ENCODE data around the gene ANAPC15.

Gene ANAPC15

DNA sequence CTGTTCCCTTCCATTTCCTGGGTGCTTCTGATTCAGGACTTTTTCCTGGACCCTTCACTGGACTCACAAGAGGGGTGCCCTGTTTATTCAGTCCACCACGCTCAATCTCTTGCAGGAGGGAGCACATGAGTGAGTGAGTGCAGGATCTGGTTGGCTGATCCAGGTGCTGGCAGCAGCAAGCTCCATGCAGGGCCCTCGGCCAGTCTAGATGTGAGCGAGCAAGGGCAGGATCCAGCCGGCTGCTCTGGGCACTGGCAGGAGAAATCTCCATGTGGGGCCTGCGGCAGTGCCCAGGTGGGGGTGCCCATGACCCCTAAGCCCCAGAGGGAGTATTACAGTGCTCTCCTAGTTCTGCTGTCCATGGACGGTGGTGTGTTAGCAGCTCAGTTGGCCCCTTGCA, 11.6 kb upstream of the ANAPC15 start:
- no peak for DNase-seq (ENCODE audit: low read depth)

DNA sequence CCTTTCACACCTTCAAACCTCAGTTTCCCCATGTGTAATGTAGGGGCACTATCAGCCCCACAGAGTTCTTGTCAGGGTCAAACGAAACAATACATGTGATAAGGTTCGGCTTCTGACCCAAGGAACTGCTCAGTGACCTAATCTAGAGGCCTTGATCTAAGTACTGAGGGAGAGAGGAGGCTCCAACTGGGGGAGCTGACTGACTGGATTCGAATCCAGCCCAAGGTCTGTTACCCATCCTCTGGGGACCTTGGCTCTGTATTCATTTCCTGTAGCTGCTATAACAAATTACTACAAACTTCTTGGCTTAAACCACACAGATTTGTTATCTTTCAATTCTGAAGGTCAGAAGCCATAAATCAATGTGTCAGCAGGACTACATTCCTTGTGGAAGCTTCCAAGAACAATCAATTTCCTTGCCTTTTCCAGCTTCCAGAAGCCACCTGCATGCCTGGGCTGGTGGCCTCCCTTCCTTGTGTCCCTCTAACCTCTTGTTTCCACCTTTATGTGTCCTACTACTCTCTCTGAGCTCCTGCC, 10.7 kb upstream of the ANAPC15 start:
- no peak for DNase-seq (ENCODE audit: low read depth)

DNA sequence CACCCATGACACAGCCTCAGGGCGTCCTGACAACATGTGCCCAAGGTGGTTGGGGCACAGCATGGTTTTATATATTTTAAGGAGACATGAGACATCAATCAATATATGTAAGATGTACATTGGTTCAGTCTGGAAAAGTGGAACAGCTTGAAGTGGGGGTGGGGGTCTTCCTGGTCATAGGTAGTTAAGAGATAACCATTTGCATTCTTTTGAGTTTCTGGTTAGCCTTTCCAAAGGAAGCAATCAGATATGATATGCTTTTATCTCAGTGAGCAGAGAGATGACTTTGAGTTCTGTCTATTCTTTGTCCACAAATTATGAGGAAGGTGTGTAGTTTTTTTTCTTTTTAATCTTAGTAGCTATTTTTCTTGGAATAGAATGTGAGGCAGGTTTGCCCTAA, 10.1 kb upstream of the ANAPC15 start:
- DNase-seq (ENCODE audit: low read depth): no peak

DNA sequence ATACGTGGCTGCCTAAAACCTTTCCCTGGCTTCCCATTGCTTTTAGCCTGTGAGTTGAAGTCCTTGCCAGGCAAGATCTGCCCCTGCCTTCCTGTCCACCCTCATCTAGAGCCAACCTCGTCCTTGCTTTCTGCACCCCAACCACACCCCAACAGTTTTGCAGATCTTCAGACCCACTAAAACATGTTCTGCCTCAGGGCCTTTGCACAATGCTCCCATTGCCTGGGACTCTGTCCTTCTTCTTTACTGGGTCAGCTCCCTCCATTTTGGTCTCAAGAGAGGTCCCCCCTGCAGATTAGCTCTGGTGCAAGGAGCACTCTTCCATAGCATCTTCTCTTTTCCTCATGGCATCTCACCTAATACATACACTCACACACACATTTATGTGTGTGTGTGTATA, 8.4 kb upstream of the ANAPC15 start:
- DNase-seq (ENCODE audit: low read depth): no peak

DNA sequence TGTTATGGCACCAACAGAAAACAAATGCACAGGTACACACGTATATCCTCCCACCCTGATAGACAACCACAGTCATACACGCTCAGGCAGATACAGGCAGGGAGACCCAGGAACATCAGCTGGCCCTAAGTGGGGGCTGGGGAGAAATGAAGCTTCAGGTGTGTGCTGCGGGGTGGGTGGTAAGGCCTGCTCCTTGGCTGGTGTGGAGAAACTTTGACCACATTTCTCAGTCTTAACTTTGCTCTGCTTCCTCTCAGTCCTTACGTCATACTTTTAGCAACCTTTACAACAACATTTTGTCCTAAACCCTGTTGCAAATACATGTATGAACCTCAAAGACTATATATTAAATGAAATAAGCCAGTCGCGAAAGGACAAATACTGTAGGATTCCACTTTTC, 6.7 kb upstream of the ANAPC15 start:
- DNase-seq (ENCODE audit: low read depth): no peak

DNA sequence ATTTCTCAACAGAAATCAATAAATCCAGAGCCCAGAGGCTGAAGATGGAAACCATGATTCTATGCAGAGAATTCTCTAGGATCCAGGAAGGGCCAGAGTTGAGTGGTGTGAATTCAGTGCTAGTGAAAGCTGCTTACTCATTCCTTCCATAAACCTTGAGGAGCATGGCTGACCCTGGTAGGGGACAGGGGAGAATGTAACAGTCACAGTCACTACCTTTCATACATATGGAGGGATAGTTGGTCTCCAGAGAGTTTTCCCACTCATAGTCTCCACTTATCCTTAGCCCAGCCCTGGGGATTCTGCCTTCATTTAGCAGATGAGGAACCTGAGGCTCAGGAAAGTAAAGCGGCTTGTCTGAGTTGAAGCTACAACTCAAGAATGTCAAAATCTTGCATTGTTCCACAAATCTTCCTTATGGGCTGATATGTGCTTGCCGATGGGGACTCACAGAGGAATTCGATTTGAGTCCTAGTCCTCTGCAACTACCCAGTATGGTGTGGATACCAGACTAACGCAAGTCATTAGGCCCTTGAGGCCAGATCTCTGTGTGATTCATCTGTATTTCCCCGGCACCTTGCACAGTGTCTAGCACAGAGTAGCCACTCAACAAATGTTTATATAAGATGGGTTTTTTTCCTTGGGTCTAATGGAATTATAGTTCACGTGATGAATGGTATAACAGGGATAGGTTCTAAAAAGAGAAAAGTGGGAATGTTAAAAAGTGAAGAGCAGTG, 3.7 kb upstream of the ANAPC15 start:
- DNase-seq (ENCODE audit: low read depth): no peak

DNA sequence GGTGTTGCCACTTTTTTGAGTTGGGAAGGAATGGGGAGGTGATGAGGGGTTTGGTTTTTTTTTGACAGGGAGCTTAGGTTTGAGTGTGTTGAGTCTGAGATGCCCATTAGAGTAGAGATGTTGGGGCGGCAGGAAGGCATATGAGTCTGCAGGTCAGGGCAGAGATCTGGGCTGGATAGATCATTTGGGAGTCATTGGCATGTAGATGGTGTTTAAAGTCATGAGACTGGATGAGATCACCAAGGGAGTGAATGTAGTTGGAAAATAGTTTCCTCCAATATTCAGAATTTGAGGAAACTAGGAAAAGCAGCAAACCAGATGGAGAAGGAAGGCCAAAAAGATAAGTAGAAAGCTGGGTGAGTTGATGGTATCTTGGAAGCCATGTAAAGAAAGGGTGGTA, 2.1 kb upstream of the ANAPC15 start:
- DNase-seq (ENCODE audit: low read depth): peak; percentile 24

DNA sequence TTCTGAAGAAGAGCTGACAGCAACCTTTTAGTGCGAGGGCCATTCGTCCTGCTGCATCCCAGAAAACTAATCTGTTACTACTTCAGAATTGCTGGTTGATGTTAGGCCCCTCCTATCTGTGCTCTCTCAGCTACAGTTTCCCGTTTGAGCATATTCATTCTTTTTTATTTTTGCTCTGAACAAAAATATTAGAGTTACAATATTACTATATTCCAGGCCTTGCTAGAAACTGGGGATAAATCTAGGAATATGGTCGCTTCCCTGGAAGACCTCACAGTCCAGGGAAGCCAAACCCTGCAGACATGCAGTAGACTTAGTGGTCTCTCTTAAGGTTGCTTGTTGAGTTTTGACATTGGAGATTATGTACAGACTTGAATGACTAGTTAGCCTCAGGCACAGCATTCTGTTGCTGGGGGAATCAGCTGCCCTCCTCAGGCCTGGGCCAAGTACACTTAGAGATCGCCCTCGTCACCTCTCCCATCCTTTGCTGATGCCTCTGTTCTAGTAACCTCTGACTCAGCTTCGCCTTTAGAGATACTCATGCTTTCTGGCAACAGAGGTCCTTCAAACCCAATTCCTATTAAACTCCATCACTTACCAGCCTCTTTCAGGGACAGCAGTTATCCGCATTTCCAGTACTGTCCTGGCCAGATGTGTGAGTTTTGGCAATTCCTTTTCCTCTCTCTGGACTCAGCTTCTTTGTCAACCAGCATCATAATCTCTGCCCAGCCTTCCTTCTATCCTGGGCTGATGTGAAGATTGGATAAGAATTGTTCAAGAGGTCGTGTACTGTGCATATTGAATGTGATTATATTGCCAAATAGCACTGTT, 698 bp upstream of the ANAPC15 start:
- DNase-seq (ENCODE audit: low read depth): peak; percentile 77

DNA sequence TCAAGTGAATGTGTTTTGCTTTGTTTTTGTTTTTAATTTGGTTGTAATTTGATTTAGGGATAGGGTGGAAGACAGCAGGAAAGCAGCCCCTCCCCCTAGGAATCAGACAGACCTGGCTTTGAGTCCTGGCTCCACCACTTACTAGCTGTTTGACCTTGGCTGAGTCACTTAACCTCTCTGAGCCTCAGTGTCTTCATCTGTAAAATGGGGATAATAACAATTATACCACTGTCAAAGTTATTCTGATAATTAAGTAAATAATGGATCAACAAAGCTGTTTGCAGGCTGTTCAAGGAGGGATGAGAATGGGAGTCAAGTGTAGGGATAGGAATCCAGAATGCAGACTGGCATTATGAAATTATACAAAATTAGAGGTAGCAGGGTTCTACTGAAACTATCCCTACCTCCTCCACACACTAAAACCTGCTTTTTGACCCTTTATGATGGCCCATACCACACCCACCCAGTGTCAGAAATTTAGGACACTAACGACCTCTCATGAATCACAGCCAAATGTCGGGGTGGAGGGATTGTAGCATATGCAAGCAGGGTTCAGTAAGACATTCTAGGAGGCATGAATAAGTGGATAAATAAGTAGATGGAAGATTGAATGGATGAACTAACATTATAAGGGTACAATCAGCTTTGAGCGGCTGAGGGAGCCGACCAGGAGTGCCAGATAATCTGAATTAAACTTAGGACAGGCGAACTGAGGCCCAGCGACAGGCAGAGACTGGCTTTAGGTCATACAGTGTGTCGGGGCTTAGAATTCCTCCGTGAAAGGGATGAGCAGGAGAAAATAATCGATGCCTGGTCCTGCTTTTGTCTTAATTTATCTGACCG, 974 bp downstream of the ANAPC15 start:
- DNase-seq (ENCODE audit: low read depth): no peak

DNA sequence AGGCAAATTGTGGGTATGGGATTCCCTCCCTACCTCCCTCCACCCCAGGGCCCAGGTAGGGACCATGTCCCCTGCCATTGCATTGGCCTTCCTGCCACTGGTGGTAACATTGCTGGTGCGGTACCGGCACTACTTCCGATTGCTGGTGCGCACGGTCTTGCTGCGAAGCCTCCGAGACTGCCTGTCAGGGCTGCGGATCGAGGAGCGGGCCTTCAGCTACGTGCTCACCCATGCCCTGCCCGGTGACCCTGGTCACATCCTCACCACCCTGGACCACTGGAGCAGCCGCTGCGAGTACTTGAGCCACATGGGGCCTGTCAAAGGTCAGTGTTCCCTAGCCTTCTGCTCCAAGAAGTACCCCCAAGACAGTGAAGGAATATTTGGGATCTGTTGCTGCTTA, 6.6 kb downstream of the ANAPC15 start, which contains the start of gene TOMT:
TOMT (plus strand) TSS at position 37 of the 400 bp plus-strand sequence; CDS start at position 65, 28 bp downstream.
- DNase-seq (ENCODE audit: low read depth): no peak

DNA sequence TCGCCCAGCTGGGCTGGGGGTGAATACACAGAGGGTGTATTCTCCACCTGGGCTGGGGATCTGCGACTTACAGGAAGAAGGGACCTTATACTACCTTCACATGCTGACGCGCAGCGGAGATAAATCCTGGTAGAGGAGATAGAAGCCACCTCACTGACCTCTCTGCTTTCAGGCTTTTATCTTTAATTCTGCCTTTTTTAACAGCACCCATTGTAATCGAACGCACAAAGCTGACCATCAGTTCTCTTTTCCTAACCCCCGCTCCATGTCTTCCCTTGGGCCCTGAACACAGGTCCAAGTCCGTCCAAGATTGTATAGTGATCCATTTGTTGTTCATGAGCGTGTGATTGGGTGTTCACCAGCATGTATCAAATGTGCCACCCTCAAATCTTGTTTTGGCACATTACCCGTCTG, 8.7 kb downstream of the ANAPC15 start:
- DNase-seq (ENCODE audit: low read depth): no peak

DNA sequence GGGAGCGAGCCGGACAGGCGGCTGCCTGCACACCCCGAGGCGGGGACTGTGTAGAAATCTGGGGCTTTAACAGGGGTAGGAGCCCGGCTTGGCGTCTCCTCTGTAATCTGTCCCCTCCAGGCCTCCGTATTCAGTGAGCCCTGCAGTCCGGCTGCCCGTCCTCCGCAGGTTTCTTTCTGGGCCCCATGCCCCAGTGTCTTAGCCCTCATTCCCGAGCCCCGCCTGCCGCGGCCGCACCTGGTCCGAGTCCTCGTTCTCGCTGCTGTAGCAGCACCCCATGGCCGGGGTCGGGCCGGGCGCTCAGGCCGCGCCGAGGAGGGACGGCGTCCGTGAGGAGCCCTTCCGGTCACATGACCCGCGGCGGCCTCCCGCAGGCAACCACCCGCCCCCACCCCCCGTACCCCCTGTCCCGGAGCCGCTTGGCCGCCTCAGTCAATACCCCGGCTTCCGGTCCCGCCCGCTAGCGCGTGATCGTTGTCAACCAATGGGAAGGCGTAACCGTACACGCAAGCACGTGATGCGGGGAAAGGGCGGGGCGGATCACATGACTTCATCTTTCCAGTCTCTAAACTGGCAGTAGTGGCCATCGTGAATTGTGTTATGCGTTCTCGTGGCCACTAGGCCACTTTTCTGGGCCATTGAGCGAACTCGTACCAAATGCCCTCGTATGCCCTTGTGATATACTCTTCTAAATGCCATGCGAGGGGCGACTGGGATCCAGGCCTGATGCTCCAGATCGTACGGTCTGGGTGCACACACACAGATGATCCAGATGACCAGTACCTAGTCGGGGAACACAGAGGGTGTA, 9.3 kb downstream of the ANAPC15 start, which contains the start of gene LAMTOR1:
LAMTOR1 (minus strand) TSS at position 352 of the 808 bp plus-strand sequence; CDS start at position 279, 73 bp downstream.
- DNase-seq (ENCODE audit: low read depth): peak; percentile 93

DNA sequence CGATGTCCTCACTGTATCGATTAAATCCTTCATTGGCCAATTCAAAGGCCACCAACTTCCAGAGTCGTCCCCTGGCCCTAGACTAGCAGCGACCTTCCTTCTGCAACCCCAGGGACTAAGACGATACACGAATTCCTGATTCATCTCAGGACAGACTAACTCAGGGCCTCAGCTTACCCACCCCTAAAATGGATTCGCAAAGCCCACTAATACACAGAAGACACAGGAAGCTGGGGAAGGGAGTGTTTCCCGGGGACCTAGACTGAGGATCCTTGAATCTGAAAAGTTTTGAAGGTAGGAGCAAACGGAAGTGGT, 9.9 kb downstream of the ANAPC15 start:
- no peak for DNase-seq (ENCODE audit: low read depth)

DNA sequence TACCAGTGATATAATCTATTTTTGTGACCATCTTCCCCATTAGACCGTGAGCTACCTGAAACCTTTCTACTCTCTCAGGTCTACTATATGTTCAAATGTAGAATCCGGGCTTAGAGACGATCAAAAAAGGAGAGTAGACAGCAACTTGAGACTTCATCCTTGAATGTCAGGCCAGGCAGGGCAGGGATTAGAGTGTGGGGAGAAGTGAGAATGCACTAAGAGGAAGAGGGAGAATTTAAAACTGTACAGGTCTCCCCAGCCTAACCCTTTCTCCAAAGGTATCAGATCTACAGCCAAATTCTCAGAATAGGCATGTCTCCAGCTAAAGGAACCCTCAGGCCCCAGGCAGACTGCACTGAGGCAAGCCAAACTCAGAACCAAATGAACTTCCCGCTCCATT, 10.3 kb downstream of the ANAPC15 start:
- no peak for DNase-seq (ENCODE audit: low read depth)

DNA sequence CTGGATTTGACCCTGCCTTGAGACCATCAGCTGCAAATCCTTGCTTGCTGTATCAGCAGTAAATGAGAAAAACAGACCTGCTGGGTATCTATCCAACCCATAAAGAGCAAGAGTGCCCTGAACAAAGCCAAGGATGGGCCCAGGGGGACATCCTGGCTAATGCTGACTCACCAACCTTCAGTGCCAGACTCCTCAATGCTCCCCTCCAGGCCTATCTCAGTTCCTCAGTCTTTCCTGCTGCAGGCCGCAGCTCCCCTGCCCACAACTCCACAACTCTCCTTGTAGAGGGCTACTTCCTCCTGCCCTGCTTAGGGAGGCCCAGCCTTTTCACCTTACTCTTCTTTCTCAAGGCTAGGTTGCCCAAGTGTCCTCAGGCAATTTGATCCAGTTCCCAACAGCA, 12.0 kb downstream of the ANAPC15 start:
- DNase-seq (ENCODE audit: low read depth): no peak

DNA sequence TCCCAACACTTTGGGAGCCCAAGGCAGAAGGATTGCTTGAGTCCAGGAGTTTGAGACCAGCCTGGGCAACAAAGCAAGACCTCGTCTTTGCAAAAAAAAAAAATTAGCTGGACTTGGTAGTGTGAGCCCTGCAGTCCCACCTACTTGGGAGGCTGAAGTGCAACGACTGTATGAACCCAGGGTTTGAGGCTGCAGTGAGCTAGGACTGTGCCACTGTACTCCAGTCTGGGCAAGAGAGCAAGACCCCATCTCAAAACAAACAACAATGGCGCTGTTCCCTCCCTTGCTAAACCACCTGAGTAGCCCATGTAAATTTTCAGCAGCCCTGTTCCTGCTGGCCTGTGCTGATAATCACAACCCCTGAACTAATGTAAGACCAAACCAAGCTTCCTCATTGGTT, 12.5 kb downstream of the ANAPC15 start:
- no peak for DNase-seq (ENCODE audit: low read depth)

DNA sequence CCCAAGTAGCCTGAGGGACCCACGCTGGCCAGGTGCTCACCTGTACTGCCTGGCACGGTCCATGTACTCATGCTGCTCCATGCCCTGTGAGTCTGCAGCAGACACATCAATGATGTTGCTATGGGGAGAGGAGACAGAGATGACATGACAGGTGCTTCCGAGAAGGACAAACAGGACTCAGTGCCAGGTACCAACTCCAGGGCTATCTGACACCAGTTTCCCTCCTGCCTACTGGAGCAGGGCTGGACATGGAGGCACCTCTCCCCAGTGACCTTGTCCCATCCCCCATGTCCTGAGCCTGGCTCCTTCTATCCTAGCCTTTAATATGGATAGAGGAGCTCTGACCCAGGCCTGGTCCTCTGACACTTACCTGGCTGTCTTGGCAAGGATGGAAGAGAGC, 13.8 kb downstream of the ANAPC15 start:
- DNase-seq (ENCODE audit: low read depth): no peak

DNA sequence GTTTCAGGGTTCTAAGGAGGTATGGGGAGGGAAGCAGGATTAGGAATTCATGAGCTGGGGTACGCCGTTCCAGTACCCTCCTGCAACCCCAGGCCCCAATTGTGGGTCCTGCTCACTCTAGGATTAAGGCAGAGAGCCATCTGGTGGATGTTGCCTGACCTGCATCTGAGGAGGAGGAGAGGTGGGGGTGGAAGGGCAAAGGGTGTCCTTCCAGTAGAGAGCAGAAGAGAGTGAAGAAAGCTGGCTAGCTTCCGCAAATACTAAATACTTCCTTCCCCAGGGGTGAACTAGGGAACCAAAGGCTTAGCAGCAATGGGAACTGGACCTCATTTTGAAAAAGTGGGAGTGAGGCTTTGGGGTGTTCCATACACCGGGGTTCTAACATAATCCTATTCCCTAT, 21.2 kb downstream of the ANAPC15 start:
- DNase-seq (ENCODE audit: low read depth): no peak

DNA sequence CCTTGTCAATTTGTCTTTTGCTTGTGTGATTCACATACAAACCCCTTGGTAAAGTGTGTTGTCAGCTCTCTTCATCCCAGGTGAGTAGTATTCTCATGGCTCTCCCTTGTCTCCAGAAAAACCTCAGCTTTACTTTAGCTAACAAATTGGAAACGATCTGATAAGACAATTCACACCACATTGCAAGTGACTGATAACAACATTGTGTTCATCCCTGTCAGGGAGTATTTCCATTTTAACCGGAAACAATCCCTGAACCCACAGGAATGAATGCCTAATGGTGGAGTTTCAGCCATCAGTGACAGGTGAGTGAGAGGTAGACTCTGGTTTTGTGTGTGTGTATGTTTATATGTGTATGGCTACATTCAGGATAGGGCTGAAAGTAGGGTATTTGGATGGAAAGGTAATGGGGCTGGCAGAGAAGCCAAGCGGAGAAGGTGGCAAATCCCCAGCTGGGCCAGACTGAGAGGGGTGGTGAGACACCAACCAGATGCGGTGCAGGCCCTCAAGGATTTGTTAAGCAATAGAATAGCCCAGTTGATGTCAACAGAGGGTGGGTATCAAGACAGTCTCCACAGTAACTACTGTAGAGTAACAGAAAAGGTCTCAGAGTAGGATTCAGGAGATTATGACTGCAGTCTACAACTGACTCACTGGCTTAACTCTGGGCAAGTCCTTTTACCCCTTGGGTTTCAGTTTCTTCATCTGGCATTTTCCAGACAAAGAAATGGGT, 24.3 kb downstream of the ANAPC15 start:
- no peak for DNase-seq (ENCODE audit: low read depth)

DNA sequence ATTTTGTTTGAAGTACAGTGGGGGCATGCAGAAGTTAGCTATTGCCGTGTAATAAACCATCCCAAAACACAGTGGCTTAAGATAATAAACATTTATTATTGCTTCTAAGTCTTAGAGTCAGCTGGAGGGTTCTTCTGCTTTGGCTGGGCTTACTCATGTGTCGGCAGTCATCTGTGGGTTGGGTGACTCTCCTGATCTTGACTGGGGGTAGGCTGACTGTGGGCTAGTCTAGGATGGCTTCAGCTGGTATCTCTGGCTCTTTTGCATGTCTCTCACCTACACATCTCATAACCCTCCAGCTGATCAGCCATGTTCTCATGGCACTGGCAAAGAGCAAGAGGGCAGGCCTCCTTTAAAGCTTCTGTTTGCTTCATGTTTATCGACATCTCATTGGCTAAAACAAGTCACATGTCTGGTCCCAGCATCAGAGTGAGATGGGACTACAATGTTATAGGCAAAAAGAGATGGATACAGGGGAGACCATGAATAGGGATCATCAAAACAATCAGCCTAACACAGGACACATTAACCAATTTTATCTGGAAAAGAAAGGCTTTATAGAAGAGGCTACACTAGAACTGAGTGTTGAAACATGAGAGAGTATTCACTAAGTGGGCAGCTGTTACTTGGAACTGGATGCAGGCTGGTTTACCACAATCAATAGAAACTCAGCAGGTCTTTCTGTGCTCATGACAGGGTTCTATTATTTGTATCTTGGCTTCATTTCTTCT, 26.7 kb downstream of the ANAPC15 start:
- DNase-seq (ENCODE audit: low read depth): no peak

Data from GM04503 (cell line).